Head of caudate nucleus (tissue), 42 donors: ENCODE measurements around the gene FNDC1.
A peak's percentile ranks its signal among the peaks of the same experiment; 100 is the strongest.
"Not testable (repeated sequence)": the region's sequence is repeated elsewhere in the genome, so short reads cannot be mapped to it uniquely, and the experiment has no call there.

ENCODE experiments used
- DNase-seq, 42 donors: peaks; one replicate each; pipeline versions ENCODE4 v3.0.0 to v3.0.0-alpha.2; 2020 to 2021; ENCODE audit warnings: mixed read lengths in 7 of 42
- intact Hi-C: fragments of 100-400 bp; cut with DNase I; formaldehyde crosslinking; loops from one replicate; pipeline ENCODE4 v1.15.0; 2022

The FNDC1 gene

GRCh38 chr6:159169193-159169555 lies at the start of gene FNDC1:
Gene FNDC1 (plus strand): TSS chr6:159169400. CDS start chr6:159169597, 197 bp downstream.
- DNase-seq, result peak in 10 of 42 donors; percentile 9 to 53 (median 26)
- intact Hi-C loops, result no loop called here

- intact Hi-C loops, result no loop called here
- peak in 2 of 42 donors; percentile 44 to 50 for DNase-seq
Measured at GRCh38 chr6:159119791-159120190, 49.4 kb upstream of the FNDC1 start.

DNA sequence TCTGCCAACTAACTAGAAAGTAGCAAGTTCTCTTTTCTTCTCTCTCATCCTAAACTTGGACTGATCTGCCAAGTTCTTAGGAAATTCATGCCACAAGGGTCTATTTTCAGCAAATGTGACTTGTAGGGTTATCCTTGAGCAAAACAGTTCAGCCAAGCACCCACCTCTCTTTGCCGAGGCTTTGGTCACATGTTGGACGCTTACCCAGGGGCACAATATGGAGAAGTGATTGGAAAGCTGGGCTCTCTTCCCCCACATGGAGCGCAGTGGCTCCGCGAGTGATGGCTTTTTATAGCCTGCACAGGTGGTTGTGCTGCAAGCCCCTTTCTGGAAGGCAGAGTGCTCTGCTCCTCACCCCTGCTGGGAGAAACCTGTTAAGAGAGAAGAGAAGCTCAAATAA lies 47.7 kb upstream of the FNDC1 start:
- peak in 1 of 42 donors; percentile 20 for DNase-seq
- intact Hi-C loops, result no loop called here

DNA sequence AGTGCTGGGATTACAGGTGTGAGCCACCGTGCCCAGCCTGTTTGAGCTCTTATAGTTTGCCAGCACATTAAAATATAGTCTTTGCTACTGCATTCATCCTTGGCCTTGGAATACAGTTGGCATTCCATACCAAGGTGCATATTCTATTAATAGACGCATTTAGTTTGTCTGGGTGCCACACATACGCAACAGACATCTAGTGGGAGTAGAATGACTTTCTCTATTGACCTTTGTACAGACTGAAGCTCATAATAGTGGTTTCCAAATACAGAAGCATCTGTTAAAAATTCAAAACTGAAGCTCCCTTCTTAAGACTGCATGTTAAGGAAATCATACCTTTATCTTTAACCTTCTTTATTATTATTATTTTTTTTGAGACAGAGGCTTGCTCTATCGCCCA lies 46.7 kb upstream of the FNDC1 start:
- intact Hi-C loops, result no loop called here
- DNase-seq, result no peak

DNA sequence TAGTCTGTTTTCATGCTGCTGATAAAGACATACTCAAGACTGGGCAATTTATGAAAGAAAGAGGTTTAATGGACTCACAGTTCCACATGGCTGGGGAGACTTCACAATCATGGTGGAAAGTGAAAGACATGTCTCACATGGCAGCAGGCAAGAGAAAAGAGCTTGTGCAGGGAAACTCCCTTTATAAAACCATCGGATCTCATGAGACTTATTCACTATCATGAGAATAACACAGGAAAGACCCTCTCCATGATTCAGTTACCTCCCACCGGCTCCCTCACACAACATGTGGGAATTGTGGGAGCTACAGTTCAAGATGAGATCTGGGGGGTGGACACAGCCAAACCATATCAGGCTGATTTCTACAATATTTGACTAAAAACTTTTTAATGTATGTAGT lies 45.4 kb upstream of the FNDC1 start:
- peak in 1 of 42 donors; percentile 0 for DNase-seq
- intact Hi-C loops, result not testable (repeated sequence)

GRCh38 chr6:159125014-159125609 lies 44.1 kb upstream of the FNDC1 start:
- intact Hi-C loops, result no loop called here

DNA sequence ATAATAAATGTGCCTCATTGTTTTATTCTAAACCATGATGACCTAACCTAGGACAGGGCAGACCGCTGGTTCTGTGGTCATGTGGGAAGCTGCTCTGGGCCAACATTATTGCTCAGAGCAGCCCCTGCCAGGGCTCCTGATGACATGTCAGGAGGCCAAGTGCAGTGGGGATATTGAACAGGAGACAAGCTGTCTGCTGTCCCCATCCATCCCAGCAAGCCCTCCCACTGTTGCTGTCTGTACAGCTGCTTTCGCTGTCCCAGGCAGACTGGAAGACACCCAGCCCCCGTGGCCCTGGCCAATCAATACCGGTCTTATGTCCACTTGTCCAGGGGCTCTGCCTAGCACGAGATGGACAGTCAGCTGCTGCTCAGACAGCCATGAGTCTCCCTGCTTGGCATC lies 43.2 kb upstream of the FNDC1 start:
- DNase-seq, result peak; percentile 74 to 98 (median 89)
- intact Hi-C loops, result no loop called here

More at GRCh38 chr6:159125014-159125609, 44.1 kb upstream of the FNDC1 start:
- peak in 4 of 42 donors; percentile 14 to 77 (median 48) for DNase-seq

GRCh38 chr6:159126590-159126989 lies 42.6 kb upstream of the FNDC1 start:
- intact Hi-C loops, result no loop called here
- peak in 15 of 42 donors; percentile 24 to 74 (median 48) for DNase-seq

- no peak for DNase-seq
- intact Hi-C loops, result no loop called here
Measured at GRCh38 chr6:159127701-159128100, 41.5 kb upstream of the FNDC1 start.

DNA sequence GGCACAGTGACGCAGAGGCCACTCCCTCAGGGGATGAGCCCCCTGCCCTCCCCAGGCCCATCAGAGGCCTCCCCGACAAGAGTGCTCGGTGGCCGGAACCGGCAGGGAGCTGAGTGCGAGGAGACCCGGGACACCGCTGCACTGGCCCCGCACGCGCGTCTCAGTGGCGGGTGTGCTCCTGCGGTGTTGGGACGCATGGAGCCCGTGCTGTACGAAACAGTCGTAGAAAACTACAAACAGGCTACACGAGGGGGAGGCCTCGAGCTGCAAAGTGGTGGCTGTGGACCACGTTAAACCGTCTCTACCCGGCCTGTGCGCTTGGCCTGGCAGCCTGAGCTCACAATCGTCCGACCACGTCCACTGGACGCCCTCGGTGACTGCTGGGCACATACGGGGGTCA lies 40.2 kb upstream of the FNDC1 start:
- intact Hi-C loops, result no loop called here
- DNase-seq, result no peak

DNA sequence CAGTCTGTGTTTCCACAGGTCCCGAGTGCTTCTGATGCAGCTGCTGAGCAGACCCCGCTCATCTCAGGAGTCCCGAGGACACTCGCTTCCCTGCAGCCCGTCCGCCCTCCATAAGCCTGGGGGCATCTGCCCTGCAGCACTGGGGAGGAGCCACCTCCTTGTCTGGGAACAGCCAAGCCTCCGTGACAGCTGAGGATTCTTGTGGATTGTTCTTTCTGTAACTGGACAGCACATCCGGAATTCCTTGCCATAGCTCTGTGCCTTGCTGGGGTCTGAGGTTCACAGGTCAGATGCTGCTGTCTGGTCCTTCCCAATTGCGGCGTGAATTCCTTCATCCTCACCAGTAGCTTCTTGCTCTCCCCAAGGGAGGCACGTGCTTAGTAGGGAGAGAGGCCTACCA lies 38.4 kb upstream of the FNDC1 start:
- intact Hi-C loops, result loop anchor here (5.0 kb wide), 1 partner anchor 89 kb away; the partner anchor contains the start of gene TAGAP
- DNase-seq, result no peak

GRCh38 chr6:159131709-159132108 lies 37.5 kb upstream of the FNDC1 start:
- DNase-seq, result no peak
- intact Hi-C loops, result loop anchor here (5.0 kb wide), 1 partner anchor 89 kb away; the partner anchor contains the start of gene TAGAP

GRCh38 chr6:159132664-159133063 lies 36.5 kb upstream of the FNDC1 start:
- DNase-seq, result no peak
- intact Hi-C loops, result loop anchor here (5.0 kb wide), 1 partner anchor 90 kb away; the partner anchor contains the start of gene TAGAP

- intact Hi-C loops, result loop anchor here (5.0 kb wide), 1 partner anchor 93 kb away; the partner anchor contains the start of gene TAGAP
- peak in 41 of 42 donors; percentile 31 to 95 (median 81) for DNase-seq
Measured at GRCh38 chr6:159134701-159135364, 34.4 kb upstream of the FNDC1 start.

GRCh38 chr6:159137676-159138075 lies 31.5 kb upstream of the FNDC1 start:
- DNase-seq, result no peak
- intact Hi-C loops, result no loop called here

DNA sequence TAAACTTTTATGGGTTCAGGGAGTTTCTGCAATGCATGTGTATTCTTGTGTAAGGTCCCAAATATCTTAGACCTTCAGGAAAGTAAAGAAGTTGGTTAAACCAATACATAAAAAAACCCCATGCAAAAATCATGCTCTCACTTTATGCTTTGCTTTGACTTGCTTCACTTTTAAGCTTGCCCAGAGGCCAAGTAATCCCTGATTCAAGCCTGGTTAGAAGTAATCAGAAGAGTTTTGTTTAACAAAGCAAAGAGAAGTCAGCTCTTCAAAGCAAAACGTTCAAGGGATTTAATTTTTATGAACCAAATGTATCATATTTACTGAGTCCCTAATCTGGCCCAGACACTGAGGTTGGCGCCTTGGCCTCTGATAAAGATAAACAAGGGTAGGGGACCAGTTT lies 26.7 kb upstream of the FNDC1 start:
- intact Hi-C loops, result no loop called here
- DNase-seq, result no peak

DNA sequence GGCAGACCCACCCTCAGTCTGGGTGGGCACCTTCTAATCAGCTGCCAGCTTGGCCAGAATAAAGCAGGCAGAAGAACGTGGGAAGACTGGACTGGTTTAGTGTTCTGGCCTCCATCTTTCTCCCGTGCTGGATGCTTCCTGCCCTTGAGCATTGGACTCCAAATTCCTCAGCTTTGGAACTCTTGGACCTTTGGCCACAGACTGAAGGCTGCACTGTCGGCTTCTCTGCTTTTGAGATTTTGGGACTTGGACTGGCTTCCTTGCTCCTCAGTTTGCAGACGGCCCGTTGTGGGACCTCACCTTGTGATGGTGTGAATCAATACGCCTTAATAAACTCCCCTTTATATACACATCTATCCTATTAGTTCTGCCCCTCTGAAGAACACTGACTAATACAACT lies 20.6 kb upstream of the FNDC1 start:
- no peak for DNase-seq
- intact Hi-C loops, result no loop called here

DNA sequence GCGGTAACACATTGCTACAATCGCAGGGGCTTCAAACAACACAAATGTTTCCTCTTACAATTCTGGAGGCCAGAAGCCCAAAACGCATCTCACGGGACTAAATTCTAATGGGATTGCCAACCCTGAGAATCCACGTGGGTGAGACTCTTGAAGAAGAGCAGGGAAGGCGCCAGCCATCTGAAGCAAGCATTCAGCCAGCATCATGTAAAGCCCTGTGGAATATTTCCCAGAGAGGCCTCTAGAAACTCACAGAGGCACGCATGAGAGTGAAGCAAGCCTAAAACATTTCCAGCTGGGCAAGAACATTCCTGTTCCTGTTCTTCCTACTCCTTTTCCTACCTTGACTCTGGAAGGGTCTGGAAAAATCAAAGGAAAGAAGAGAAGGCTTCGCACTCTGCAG lies 19.6 kb upstream of the FNDC1 start:
- intact Hi-C loops, result no loop called here
- DNase-seq, result no peak

DNA sequence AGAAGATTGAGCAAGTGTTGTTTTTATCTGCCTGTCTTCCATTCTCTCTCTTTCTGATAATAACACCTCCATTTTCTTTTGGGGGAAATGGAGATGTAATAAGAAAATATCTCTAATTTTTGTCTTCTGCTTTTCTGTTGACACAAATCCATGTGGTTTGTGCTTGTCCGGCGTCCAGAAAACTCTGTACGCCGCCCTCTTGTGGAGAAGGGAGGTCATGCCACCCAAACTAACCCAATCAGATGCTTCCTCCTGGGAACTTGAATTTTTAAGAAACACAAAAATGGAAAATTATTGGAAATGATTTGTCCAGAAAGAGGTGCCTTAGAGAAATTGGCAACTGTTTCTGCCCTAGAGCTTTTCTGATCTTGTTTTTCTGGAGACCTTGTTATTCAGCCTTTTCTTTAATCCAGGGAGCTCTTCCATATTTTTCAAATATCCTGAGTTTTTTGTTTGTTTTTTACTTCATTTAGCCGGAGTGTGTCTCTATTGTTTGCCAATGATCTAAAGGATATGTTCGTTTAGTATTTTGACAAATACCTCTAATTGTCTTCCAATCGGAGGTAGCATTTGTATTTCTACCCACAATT lies 17.8 kb upstream of the FNDC1 start:
- peak in 35 of 42 donors; percentile 26 to 83 (median 56) for DNase-seq
- intact Hi-C loops, result no loop called here

GRCh38 chr6:159152041-159152440 lies 17.2 kb upstream of the FNDC1 start:
- intact Hi-C loops, result no loop called here
- no peak for DNase-seq
